Transverse colon (tissue), 3 donors: ENCODE data around the gene INO80C.

Experiments used
- EP300 ChIP-seq: sonication (generic); formaldehyde crosslinking; IDR thresholded peaks from one replicate; pipeline ENCODE4 v1.6.1; 2017; ENCODE audit warnings: antibody characterized with exemption, low read depth
- POLR2A ChIP-seq: fragments of 450-650 bp; IDR thresholded peaks from one replicate; pipeline ENCODE4 v1.6.1; 2016; ENCODE audit warnings: antibody characterized with exemption, mild to moderate bottlenecking, moderate library complexity
- TF ChIP-seq, protein P1 (sequence below), 5 experiments: fragments of 200-600 bp in 3 of 5; fragments of 450-650 bp in 2 of 5; sonication (generic) in 3 of 5; IDR thresholded peaks; 1 replicate in 2 of 5; 2 replicates in 3 of 5; pipeline ENCODE4 v1.5.1; 2016 to 2017; ENCODE audit warnings: antibody characterized with exemption in 5 of 5, inconsistent platforms in 3 of 5, mild to moderate bottlenecking in 2 of 5, moderate library complexity in 1 of 5

- TF ChIP-seq EP300 (no peak), POLR2A (no peak)
- TF ChIP-seq, protein P1, sequence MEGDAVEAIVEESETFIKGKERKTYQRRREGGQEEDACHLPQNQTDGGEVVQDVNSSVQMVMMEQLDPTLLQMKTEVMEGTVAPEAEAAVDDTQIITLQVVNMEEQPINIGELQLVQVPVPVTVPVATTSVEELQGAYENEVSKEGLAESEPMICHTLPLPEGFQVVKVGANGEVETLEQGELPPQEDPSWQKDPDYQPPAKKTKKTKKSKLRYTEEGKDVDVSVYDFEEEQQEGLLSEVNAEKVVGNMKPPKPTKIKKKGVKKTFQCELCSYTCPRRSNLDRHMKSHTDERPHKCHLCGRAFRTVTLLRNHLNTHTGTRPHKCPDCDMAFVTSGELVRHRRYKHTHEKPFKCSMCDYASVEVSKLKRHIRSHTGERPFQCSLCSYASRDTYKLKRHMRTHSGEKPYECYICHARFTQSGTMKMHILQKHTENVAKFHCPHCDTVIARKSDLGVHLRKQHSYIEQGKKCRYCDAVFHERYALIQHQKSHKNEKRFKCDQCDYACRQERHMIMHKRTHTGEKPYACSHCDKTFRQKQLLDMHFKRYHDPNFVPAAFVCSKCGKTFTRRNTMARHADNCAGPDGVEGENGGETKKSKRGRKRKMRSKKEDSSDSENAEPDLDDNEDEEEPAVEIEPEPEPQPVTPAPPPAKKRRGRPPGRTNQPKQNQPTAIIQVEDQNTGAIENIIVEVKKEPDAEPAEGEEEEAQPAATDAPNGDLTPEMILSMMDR (IDR thresholded peaks at IDR 0.05), result no peak
These were observed 37.5 kb upstream of the INO80C start for GRCh38 chr18:35535297-35535696.
